Activated T-helper 1 cell treated with anti-CD3 and anti-CD28 coated beads, Interleukin-12 subunit alpha, Interleukin-12 subunit beta, Interleukin-2, Interleukin-4 antibody, amounts not matched to agents 30 ng/mL and 10 ng/mL and 1 ng/mL, durations not matched to agents 14 hours and 24 hours and 36 hours (primary cell): ENCODE measurements around the gene SLC25A41. TPM values are rescaled to one million over a fixed set of nuclear protein-coding genes. Genes with fewer than 3 reads are reported as not detected.

Source experiments
- DNase-seq: peaks from one replicate; pipeline ENCODE4 v3.0.0; 2021; ENCODE audit warnings: low spot score
- H3K27ac Mint-ChIP-seq: one replicate; pipeline ENCODE4 v1.8.0; 2021; ENCODE audit warnings: mild to moderate bottlenecking, mixed read lengths
- H3K27me3 Mint-ChIP-seq: one replicate; pipeline ENCODE4 v1.8.0; 2022; ENCODE audit warnings: mild to moderate bottlenecking, moderate library complexity, mixed read lengths; ENCODE audit not compliant: insufficient read depth
- H3K36me3 Mint-ChIP-seq: one replicate; pipeline ENCODE4 v1.8.0; 2021; ENCODE audit warnings: low read depth, mixed read lengths
- H3K4me1 Mint-ChIP-seq: one replicate; pipeline ENCODE4 v1.8.0; 2021; ENCODE audit warnings: low read depth, mixed read lengths
- H3K4me3 Mint-ChIP-seq: one replicate; pipeline ENCODE4 v1.8.0; 2021; ENCODE audit warnings: mild to moderate bottlenecking, moderate library complexity, mixed read lengths
- H3K9me3 Mint-ChIP-seq: one replicate; pipeline ENCODE4 v1.8.0; 2021; ENCODE audit warnings: mixed read lengths
- intact Hi-C: fragments of 100-400 bp; cut with micrococcal nuclease; formaldehyde crosslinking; loops from one replicate; pipeline ENCODE4 v1.15.1; 2024
- total RNA-seq: library from RNA; stranded (reverse); gene quantifications from 2 replicates; pipeline ENCODE4 v1.2.3, GENCODE V29; 2022

The SLC25A41 gene
- total RNA-seq, 1 donor from 2014 or later = 0.31 TPM

DNA sequence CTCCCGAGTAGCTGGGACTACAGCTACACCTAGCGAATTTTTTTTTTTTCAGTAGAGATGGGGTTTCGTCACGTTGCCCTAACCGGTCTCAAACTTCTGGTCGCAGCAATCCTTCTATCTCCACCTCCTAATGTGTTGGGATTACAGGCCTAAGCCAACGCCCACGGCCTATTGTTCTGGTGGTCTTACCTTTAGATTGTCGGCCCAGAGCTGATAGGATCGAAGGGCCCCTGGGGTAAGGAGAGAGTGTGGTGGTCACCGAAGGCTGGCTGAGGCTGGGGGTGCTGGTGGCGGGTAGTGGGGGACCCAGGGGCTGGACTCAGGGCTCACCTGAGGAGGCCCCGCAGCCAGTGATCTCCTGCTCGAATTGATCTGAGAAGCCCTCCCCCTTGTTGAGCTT, 37.5 kb upstream of the SLC25A41 start:
- Mint-ChIP-seq H3K9me3 (no peaks in the 10 kb centered on the region), H3K27ac (no peak overlapping the region), H3K4me1 (no peaks in the 10 kb centered on the region), H3K4me3 (no peak overlapping the region), H3K36me3 (peaks cover 27% of the 10 kb centered on the region), H3K27me3 (no peaks in the 10 kb centered on the region)
- intact Hi-C loops = no loop called here
- no peak for DNase-seq

DNA sequence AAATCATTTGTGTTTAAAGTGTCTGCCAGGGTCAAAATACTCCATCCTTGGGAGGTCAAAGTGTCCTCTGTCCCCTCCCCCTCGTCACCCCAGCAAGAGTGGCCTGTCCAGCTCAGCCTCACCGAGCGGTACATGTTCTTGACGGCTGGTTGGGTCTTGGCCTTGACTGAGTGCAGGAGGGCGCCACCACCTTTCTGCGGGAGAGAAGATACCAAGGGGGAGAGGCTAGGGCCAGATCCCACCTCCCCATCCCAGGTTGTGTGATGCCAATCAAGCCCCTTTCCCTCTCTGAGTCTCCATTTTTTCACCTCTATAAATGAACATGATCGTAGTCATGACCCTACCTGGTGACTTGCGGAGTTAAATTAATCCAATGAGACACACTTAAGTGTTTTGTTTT, 36.6 kb upstream of the SLC25A41 start:
- Mint-ChIP-seq H3K27me3 (no peaks in the 10 kb centered on the region), H3K27ac (no peak overlapping the region), H3K36me3 (peaks cover 24% of the 10 kb centered on the region), H3K4me1 (no peaks in the 10 kb centered on the region), H3K9me3 (no peaks in the 10 kb centered on the region), H3K4me3 (no peak overlapping the region)
- intact Hi-C loops = no loop called here
- no peak for DNase-seq

DNA sequence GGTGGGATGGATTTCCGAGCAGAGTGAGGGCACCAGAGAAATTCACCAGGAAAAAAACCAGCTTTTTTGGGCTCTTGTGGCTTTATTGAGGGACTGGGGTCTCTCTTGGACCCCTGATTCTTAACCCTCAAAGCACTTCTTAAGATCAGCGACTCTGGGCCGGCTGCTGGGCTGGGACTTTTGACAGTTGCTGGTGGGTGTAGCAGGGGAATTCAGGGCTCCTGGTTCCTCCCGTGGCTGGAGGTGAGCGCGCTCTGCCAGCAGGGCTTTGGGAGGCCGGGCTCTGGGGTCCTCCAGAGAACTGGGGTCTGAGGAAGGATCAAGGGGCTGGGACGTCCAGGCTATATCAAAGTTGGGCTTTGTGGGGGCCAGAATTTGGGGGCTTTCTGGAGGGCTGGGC, 33.8 kb upstream of the SLC25A41 start:
- H3K4me3 Mint-ChIP-seq = no peak overlapping the region
- H3K27me3 Mint-ChIP-seq = peaks cover 4% of the 10 kb centered on the region
- intact Hi-C loops = no loop called here
- no peak overlapping the region for H3K27ac Mint-ChIP-seq
- H3K36me3 Mint-ChIP-seq = peaks cover 21% of the 10 kb centered on the region
- H3K4me1 Mint-ChIP-seq = no peaks in the 10 kb centered on the region
- DNase-seq = no peak
- no peaks in the 10 kb centered on the region for H3K9me3 Mint-ChIP-seq

DNA sequence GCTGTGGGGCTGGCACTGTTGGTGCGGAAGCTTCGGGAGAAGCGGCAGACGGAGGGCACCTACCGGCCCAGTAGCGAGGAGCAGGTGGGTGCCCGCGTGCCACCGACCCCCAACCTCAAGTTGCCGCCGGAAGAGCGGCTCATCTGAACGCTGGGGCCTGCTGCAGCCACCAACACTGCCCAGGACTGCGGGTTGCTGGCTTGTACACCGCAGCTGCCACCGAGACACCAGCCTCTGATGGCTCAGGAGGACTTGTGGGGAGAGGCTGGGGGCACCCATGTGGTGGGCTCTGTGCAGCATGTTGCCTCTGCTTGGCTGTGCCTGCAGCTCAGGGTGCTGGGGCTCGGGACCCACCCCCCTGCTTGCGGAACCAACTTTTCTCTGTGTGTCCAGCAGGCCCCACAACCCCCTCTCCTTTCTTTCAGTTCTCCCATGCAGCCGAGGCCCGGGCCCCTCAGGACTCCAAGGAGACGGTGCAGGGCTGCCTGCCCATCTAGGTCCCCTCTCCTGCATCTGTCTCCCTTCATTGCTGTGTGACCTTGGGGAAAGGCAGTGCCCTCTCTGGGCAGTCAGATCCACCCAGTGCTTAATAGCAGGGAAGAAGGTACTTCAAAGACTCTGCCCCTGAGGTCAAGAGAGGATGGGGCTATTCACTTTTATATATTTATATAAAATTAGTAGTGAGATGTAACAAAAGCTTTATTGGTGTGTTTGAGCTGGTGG, 33.1 kb upstream of the SLC25A41 start:
- no peak overlapping the region for H3K4me3 Mint-ChIP-seq
- H3K4me1 Mint-ChIP-seq = no peaks in the 10 kb centered on the region
- H3K27ac Mint-ChIP-seq = no peak overlapping the region
- H3K9me3 Mint-ChIP-seq = no peaks in the 10 kb centered on the region
- DNase-seq = no peak
- intact Hi-C loops = no loop called here
- peaks cover 4% of the 10 kb centered on the region for H3K27me3 Mint-ChIP-seq
- peaks cover 21% of the 10 kb centered on the region for H3K36me3 Mint-ChIP-seq

DNA sequence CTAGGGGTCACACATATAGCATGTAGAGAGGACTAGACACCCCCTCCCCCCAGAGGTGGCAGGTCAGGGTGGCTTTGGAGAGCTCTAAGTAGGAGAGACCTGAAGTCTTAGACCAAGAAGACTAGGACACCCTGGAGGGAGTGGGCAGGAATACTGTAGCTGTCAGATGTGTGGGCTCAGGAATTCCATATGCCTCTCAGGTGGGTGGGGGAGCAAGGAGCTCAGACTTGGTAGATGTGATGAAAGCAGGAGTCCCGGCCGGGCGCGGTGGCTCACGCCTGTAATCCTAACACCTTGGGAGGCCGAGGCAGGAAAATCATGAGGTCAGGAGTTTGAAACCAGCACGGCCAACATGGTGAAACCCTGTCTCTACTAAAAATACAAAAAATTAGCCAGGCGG, 32.1 kb upstream of the SLC25A41 start:
- no peak overlapping the region for H3K4me3 Mint-ChIP-seq
- no peak for DNase-seq

DNA sequence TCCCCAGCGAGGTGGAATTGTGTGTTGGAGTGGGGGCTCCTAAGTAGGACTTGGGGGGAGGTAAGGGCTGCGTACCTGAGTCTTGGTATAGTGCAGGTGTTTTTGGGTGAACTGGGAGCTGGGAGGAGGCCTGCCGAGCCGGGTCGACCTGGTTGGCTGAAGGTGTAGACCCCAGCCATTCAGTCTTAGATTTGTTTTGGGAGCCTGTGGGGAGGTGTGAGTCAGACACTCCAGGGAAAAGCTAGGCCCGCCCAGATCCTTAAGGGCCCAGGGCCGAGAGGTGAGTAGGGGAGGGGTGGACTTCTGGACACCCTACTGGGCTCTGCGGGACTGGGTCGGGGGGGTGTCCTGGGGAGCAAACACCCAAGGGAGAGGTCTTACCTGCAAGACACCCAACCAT, 31.4 kb upstream of the SLC25A41 start:
- no peak overlapping the region for H3K27ac Mint-ChIP-seq
- peaks cover 2% of the 10 kb centered on the region for H3K4me1 Mint-ChIP-seq
- no peak for DNase-seq
- peaks cover 4% of the 10 kb centered on the region for H3K27me3 Mint-ChIP-seq
- peaks cover 15% of the 10 kb centered on the region for H3K36me3 Mint-ChIP-seq
- intact Hi-C loops = no loop called here
- H3K9me3 Mint-ChIP-seq = no peaks in the 10 kb centered on the region
- H3K4me3 Mint-ChIP-seq = no peak overlapping the region

More for the DNA sequence above, 32.1 kb upstream of the SLC25A41 start:
- Mint-ChIP-seq H3K36me3 (peaks cover 18% of the 10 kb centered on the region), H3K27ac (no peak overlapping the region), H3K4me1 (no peaks in the 10 kb centered on the region), H3K9me3 (no peaks in the 10 kb centered on the region), H3K27me3 (peaks cover 4% of the 10 kb centered on the region)
- intact Hi-C loops = no loop called here

DNA sequence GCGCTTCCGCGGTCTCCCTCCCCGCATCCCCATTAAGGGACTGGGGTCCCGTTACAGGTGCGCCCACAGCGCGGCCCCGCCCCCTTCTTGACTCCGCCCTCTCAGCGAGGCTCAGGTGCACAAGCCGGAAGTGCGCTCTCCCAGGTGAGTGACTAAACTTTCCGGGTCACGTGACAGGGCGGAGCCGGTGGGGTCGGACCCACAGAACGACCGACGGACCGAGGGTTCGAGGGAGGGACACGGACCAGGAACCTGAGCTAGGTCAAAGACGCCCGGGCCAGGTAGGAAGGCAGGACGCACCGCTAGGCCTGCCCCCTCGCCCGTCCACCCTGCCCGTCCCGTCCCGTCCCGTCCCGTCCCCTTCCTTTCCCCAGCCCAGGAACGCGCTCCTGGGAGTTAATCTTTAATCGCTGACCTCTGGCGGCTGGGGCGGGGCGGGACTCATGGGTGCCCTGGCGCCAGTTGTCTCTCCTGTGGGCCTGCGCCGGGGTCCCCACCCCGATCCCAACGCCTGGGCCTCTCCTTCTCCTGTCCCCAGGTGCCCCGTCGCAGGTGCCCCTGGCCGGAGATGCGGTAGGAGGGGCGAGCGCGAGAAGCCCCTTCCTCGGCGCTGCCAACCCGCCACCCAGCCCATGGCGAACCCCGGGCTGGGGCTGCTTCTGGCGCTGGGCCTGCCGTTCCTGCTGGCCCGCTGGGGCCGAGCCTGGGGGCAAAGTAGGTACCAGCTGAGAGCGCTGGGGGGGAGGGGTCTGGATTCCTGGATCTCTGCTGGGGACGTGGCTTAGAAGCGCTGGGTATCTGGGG, 30.7 kb upstream of the SLC25A41 start, which contains the start of gene CRB3:
Gene CRB3 (plus strand): TSS at position 202 of the 804 bp plus-strand sequence. CDS start 431 bp downstream, at position 633.
- Mint-ChIP-seq H3K9me3 (no peaks in the 10 kb centered on the region), H3K27me3 (peaks cover 4% of the 10 kb centered on the region), H3K36me3 (peaks cover 11% of the 10 kb centered on the region), H3K27ac (no peak within 1 kb of the TSS), H3K4me3 (no peak within 1 kb of the TSS), H3K4me1 (peaks cover 4% of the 10 kb centered on the region)
- intact Hi-C loops = no loop called here
- DNase-seq = no peak

DNA sequence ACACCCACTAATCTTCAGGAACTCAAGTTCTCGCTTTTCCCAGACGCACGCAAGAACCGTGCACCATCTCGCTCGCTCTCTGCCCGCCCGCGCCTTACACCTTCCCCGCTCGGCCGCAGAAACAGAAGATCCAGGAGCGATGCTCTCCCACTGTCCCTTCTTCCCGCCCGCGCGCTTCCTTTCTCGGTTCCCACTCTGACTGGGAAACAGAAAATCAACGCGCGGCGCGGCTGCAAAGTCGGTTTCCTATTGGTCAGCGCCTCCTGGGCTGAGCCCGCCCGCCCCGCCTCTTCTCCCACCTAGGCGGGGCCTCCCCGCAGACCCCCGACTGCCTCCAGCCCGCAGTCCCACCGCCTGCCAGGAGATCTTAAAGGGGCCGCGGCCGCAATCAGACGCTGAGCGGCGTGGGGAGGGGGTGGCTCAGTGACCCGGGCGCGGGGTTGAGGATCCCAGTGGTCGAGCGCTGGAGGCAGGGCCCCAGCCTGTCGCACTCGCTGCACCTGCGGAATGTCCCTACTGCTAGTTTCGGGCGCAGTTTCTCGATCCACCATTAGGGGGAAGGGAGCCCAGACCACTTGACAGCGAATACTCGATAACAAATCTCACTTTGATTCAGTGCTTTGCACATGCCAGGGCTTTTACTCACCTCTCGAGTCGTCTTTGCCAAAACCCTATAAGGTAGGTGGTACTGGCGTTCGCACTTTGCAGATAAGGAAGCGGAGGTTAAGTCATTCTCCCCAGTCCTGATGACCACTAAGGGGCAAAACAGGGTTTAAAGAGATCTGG, 26.7 kb upstream of the SLC25A41 start:
- Mint-ChIP-seq H3K27me3 (peaks cover 4% of the 10 kb centered on the region), H3K27ac (peak overlapping the region; percentile 84), H3K4me1 (peaks cover 21% of the 10 kb centered on the region), H3K36me3 (peaks cover 10% of the 10 kb centered on the region), H3K9me3 (peaks cover 2% of the 10 kb centered on the region), H3K4me3 (peak overlapping the region; percentile 89)
- peak; percentile 95 for DNase-seq
- intact Hi-C loops = loop anchor here (1.0 kb wide), 12 partner anchors 16 to 556 kb away; partner anchors contain the start of genes CLPP, DENND1C, GPR108 and GTF2F1

DNA sequence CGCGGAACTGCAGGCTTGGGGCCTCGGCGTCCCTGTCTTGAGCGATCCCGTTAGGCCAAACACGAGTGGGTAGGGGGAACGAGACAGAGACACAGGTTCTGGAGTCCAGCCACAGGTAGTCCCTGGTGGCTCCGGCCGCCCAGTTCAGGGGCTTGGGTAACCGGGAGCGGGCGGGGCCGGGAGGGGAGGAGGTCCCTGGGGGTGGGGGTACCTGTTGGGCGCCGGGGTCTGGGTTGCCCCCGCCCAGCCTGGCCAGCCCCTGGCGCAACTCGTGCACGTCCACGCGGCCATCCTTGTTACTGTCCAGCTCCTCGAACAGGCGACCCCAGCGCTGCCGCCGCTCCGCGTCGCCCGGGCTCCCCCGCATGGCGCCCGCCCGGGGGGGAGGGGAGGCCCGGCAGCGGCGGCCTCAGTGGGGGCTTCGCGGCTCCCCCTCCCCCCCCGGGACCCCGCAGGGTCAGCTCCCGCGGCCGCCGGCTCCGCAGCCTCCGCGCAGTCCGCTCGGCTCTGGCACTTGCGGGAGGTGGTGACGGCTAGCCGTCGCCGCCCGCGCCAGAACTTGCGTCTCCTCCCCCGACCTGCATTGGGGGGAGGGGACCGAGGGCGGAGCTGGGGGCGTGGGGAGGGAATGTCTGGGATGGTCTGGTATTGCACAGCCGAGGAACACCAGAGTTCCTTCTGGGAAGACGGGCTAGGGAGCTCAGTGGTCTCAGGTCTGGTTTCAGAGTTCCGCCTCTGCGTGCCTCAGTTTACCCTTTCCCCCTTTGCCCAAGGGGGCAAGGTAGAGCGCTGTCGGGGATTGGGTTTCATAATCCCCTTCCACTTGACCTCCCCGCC, 25.9 kb upstream of the SLC25A41 start, which contains the start of gene SLC25A23:
Gene SLC25A23 (minus strand): TSS at position 531 of the 837 bp plus-strand sequence. CDS start 164 bp downstream, at position 367.
- Mint-ChIP-seq H3K9me3 (peaks cover 4% of the 10 kb centered on the region), H3K4me3 (peak within 1 kb of the TSS; percentile 92), H3K27ac (peak within 1 kb of the TSS; percentile 84), H3K27me3 (no peaks in the 10 kb centered on the region), H3K4me1 (peaks cover 21% of the 10 kb centered on the region), H3K36me3 (peaks cover 18% of the 10 kb centered on the region)
- intact Hi-C loops = loop anchor here (1.0 kb wide), 12 partner anchors 17 to 555 kb away; partner anchors contain the start of genes CLPP, DENND1C, GPR108 and GTF2F1
- peak; percentile 64 for DNase-seq

DNA sequence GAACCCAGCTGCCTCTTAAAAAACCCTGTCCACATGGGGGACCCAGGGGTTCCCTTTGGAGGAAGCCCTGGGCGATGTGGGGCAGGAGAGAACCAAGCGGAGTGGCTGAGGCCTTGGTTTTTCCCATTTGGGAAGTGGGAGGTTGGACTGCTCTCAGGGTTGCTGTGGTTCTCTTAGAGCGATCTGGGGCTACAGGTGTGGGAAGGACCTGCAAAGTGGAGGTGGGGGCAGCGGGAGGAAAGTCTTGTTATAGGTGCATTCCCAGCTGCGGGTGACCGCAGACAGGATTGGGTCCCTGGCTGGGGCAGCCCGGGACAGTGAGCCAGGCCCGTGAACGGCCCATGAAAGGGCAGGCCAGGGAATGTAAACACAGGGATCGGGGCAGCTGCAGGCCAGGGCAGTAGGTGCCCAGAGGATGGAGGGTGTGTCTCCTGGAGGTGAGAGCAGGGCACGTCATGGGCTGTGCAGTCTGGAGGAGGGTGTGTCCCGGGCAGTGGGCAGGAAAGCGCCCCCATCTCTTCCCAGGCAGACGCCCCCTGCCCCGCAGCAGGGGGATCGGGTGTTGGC, 25.2 kb upstream of the SLC25A41 start:
- Mint-ChIP-seq H3K4me3 (peak overlapping the region; percentile 92), H3K4me1 (peaks cover 21% of the 10 kb centered on the region), H3K27me3 (no peaks in the 10 kb centered on the region), H3K27ac (peak overlapping the region; percentile 77), H3K36me3 (peaks cover 23% of the 10 kb centered on the region), H3K9me3 (peaks cover 10% of the 10 kb centered on the region)
- no peak for DNase-seq
- intact Hi-C loops = no loop called here

DNA sequence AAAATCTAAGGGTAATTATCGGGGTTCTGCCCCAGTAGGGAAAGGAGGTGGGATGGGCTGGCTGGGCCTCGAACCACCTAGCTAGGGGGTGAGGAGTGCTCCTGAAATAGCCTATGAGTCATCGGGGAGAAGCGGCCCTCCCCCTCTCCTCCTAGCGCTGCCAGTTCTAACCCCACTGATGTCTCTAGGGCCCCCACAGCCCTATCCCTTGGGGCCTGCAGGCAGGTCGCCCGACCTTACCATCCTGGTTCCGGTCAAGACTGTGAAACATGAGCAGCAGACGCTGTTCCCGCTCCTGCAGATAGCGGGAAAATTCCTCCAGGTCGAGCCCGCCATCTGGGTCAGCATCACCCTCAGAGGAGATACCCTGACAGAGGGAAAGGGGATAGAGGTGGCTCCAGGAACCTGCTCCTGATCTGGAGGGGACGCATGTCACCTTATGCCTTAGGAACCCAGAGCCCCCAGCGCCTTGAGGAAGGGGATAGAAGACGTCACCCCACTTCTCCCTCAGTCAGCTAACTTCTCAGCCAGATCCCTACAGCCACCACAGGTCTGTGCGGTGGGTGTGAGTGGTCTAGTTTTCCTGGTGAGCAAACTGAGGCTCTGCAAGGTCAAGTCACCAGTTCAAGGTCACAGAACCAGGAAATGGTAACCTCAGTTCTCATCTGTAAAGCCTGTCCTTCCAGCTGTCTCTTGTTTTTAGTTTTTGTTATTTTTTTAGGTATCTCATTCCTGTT, 24.6 kb upstream of the SLC25A41 start:
- H3K27me3 Mint-ChIP-seq = no peaks in the 10 kb centered on the region
- peak overlapping the region; percentile 33 for H3K27ac Mint-ChIP-seq
- peaks cover 14% of the 10 kb centered on the region for H3K9me3 Mint-ChIP-seq
- DNase-seq = no peak
- peaks cover 21% of the 10 kb centered on the region for H3K4me1 Mint-ChIP-seq
- intact Hi-C loops = no loop called here
- H3K4me3 Mint-ChIP-seq = peak overlapping the region; percentile 92
- H3K36me3 Mint-ChIP-seq = peaks cover 29% of the 10 kb centered on the region
